ENCODE results near the gene FAM107B. TPM values are rescaled to one million over a fixed set of nuclear protein-coding genes. Genes with fewer than 3 reads are reported as not detected.
"Not testable (repeated sequence)": the region's sequence is repeated elsewhere in the genome, so short reads cannot be mapped to it uniquely, and the experiment has no call there.

FAM107B gene
- total RNA-seq, 2 experiments from 2014 or later = 188 to 200 TPM

- no peak for DNase-seq
- Mint-ChIP-seq H3K4me3 (no peak overlapping the region), H3K27me3 (no peaks in the 10 kb centered on the region), H3K27ac (no peak overlapping the region), H3K4me1 (peaks cover 8% of the 10 kb centered on the region), H3K9me3 (peaks cover 1% of the 10 kb centered on the region), H3K36me3 (no peaks in the 10 kb centered on the region)
- no peak for ATAC-seq (ENCODE audit: low read depth)
- POLR2A ChIA-PET = no interaction called here
Measured at GRCh38 chr10:14688606-14689005, 86.1 kb downstream of the FAM107B start.

- ATAC-seq (ENCODE audit: low read depth); H3K27me3 Mint-ChIP-seq; H3K9me3 Mint-ChIP-seq; H3K27ac Mint-ChIP-seq; H3K36me3 Mint-ChIP-seq; H3K4me1 Mint-ChIP-seq; POLR2A ChIA-PET; DNase-seq; H3K4me3 Mint-ChIP-seq: not testable (repeated sequence)
Measured at GRCh38 chr10:14688189-14688588, 86.5 kb downstream of the FAM107B start.

DNA sequence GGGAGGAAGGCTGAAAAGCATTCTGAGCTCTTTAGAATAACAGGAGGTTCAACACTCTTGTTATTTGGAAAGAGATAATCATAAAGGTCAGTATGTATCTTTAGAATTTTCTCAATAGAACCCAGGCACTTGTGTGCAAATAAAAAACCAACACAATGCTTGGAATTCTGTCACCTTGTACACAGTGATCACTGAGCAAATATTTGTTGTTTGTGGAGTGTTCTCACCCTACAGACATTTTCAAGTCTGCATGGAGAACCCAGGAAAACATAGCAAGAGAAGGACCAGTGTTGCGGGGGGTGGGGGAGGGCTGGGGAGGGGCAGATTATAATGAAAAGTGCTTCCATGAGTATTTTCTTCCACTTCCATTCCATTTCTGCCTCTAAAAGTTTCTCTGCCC, 87.4 kb downstream of the FAM107B start:
- ATAC-seq (ENCODE audit: low read depth) (no peak), DNase-seq (no peak)
- Mint-ChIP-seq H3K36me3 (no peaks in the 10 kb centered on the region), H3K4me3 (no peak overlapping the region), H3K9me3 (peaks cover 1% of the 10 kb centered on the region), H3K4me1 (peaks cover 8% of the 10 kb centered on the region), H3K27me3 (no peaks in the 10 kb centered on the region), H3K27ac (no peak overlapping the region)
- POLR2A ChIA-PET = no interaction called here

- H3K27ac Mint-ChIP-seq = no peak overlapping the region
- DNase-seq = no peak
- no peaks in the 10 kb centered on the region for H3K27me3 Mint-ChIP-seq
- no peak overlapping the region for H3K4me3 Mint-ChIP-seq
- H3K36me3 Mint-ChIP-seq = no peaks in the 10 kb centered on the region
- ATAC-seq (ENCODE audit: low read depth) = no peak
- H3K4me1 Mint-ChIP-seq = peaks cover 8% of the 10 kb centered on the region
- POLR2A ChIA-PET = no interaction called here
- H3K9me3 Mint-ChIP-seq = peaks cover 1% of the 10 kb centered on the region
Measured at GRCh38 chr10:14686356-14686755, 88.3 kb downstream of the FAM107B start.

- no peak for DNase-seq
- peaks cover 1% of the 10 kb centered on the region for H3K9me3 Mint-ChIP-seq
- no peak overlapping the region for H3K27ac Mint-ChIP-seq
- POLR2A ChIA-PET = interaction anchor here (0.5 kb wide), 1 partner anchor 1581 kb away, joined by 4 read pairs; no protein-coding TSS in a partner anchor
- no peaks in the 10 kb centered on the region for H3K36me3 Mint-ChIP-seq
- ATAC-seq (ENCODE audit: low read depth) = no peak
- H3K4me3 Mint-ChIP-seq = no peak overlapping the region
- no peaks in the 10 kb centered on the region for H3K27me3 Mint-ChIP-seq
- peaks cover 5% of the 10 kb centered on the region for H3K4me1 Mint-ChIP-seq
Measured at GRCh38 chr10:14684354-14684753, 90.3 kb downstream of the FAM107B start.

DNA sequence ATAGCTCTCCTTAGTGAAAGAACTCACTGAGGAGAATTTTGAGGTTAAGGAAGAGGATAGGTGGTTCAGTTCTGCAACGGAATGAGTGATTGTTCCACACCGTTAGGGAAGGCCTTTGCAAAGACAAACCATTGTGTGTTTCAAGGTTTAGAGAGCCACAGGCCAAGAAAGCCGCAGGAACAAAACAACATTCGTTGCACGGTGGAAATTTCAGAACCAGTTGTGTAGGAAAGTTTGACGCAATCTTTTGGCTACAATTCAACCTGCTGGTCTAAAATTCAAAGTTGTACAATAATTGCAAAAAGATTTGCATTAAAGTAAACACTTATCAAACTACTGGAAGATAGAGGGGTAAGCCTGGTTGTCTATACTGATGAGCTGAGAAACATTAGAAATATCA, 91.4 kb downstream of the FAM107B start:
- no peak overlapping the region for H3K27ac Mint-ChIP-seq
- no peak overlapping the region for H3K4me3 Mint-ChIP-seq
- ATAC-seq (ENCODE audit: low read depth) (no peak), DNase-seq (no peak)
- POLR2A ChIA-PET = no interaction called here
- H3K36me3 Mint-ChIP-seq = no peaks in the 10 kb centered on the region
- H3K4me1 Mint-ChIP-seq = peaks cover 1% of the 10 kb centered on the region
- H3K27me3 Mint-ChIP-seq = no peaks in the 10 kb centered on the region
- H3K9me3 Mint-ChIP-seq = peaks cover under 1% of the 10 kb centered on the region

- Mint-ChIP-seq H3K4me3 (no peak overlapping the region), H3K36me3 (no peaks in the 10 kb centered on the region), H3K4me1 (no peaks in the 10 kb centered on the region), H3K27ac (no peak overlapping the region), H3K9me3 (no peaks in the 10 kb centered on the region), H3K27me3 (no peaks in the 10 kb centered on the region)
- no peak for ATAC-seq (ENCODE audit: low read depth)
- POLR2A ChIA-PET = no interaction called here
- DNase-seq = no peak
Measured at GRCh38 chr10:14681802-14682201, 92.9 kb downstream of the FAM107B start.

- ATAC-seq (ENCODE audit: low read depth) (no peak), DNase-seq (no peak)
- no peak overlapping the region for H3K27ac Mint-ChIP-seq
- H3K36me3 Mint-ChIP-seq = no peaks in the 10 kb centered on the region
- no peaks in the 10 kb centered on the region for H3K27me3 Mint-ChIP-seq
- H3K4me3 Mint-ChIP-seq = no peak overlapping the region
- no peaks in the 10 kb centered on the region for H3K4me1 Mint-ChIP-seq
- no peaks in the 10 kb centered on the region for H3K9me3 Mint-ChIP-seq
- POLR2A ChIA-PET = no interaction called here
Measured at GRCh38 chr10:14681305-14681704, 93.4 kb downstream of the FAM107B start.

GRCh38 chr10:14678637-14679036, 96.1 kb downstream of the FAM107B start:
- POLR2A ChIA-PET = no interaction called here
- no peak overlapping the region for H3K4me3 Mint-ChIP-seq
- DNase-seq (no peak), ATAC-seq (ENCODE audit: low read depth) (no peak)
- no peaks in the 10 kb centered on the region for H3K4me1 Mint-ChIP-seq
- H3K36me3 Mint-ChIP-seq = no peaks in the 10 kb centered on the region
- H3K9me3 Mint-ChIP-seq = no peaks in the 10 kb centered on the region
- no peaks in the 10 kb centered on the region for H3K27me3 Mint-ChIP-seq
- H3K27ac Mint-ChIP-seq = no peak overlapping the region

DNA sequence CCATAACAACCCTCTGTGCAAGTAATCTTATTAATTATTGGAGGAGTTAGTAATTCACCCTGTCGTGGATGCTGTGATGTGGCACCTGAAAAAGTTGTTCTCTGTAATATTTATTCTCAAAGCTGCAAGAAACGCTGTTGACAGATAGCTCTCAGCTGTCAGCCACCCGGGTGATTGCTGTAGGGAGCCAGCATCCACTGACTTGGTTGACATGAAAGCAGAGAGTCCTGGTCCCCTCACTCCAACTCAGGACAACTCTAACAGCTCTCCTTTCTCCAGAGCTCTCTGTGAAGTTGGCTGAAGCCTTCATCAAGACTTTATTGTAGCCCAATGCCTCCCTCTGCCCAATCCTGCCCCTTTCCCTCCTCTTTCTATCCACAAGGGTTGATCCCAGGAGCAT, 98.0 kb downstream of the FAM107B start:
- no peaks in the 10 kb centered on the region for H3K9me3 Mint-ChIP-seq
- no peak for ATAC-seq (ENCODE audit: low read depth)
- POLR2A ChIA-PET = no interaction called here
- H3K4me1 Mint-ChIP-seq = no peaks in the 10 kb centered on the region
- no peaks in the 10 kb centered on the region for H3K36me3 Mint-ChIP-seq
- no peak overlapping the region for H3K27ac Mint-ChIP-seq
- no peak for DNase-seq
- H3K27me3 Mint-ChIP-seq = peaks cover 5% of the 10 kb centered on the region
- no peak overlapping the region for H3K4me3 Mint-ChIP-seq

GRCh38 chr10:14674376-14675050, 100.2 kb downstream of the FAM107B start:
- peaks cover 1% of the 10 kb centered on the region for H3K4me1 Mint-ChIP-seq

DNA sequence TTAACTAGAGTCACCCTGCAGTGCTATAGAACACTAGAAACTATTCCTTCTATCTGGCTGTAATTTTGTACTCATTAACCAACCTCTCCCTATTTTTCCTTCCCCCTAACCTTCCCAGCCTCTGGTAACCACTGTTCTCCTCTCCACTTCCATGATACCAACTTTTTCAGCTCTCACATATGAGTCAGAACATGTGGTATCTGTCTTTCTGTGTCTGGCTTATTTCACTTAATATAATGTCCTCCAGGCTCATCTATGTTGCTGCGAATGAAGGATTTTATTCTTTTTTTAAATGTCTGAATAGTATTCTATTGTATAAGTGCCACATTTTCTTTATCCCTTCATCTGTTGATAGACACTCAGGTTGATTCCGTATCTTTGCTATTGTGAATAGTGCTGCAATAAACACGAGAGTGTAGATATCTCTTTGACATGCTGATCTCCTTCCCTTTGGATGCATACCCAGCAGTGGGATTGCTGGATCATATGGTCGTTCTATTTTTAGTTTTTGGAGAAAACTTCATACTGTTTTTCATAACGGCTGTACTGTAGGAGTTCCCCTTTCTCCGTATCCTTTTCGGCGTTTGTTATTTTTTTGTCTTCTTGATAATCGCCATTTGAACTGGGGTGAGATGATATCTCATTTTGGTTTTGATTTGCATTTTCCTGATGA, 101.4 kb downstream of the FAM107B start:
- H3K4me1 Mint-ChIP-seq = peaks cover 7% of the 10 kb centered on the region
- DNase-seq = no peak
- H3K27me3 Mint-ChIP-seq = peaks cover 6% of the 10 kb centered on the region
- ATAC-seq (ENCODE audit: low read depth) = no peak
- peaks cover 2% of the 10 kb centered on the region for H3K36me3 Mint-ChIP-seq
- H3K27ac Mint-ChIP-seq = no peak overlapping the region
- POLR2A ChIA-PET = no interaction called here
- peaks cover 3% of the 10 kb centered on the region for H3K9me3 Mint-ChIP-seq
- no peak overlapping the region for H3K4me3 Mint-ChIP-seq

More at GRCh38 chr10:14674376-14675050, 100.2 kb downstream of the FAM107B start:
- H3K9me3 Mint-ChIP-seq = peaks cover 1% of the 10 kb centered on the region
- H3K36me3 Mint-ChIP-seq = peaks cover 1% of the 10 kb centered on the region
- POLR2A ChIA-PET = no interaction called here
- DNase-seq = no peak
- H3K4me3 Mint-ChIP-seq = no peak overlapping the region
- no peak overlapping the region for H3K27ac Mint-ChIP-seq
- H3K27me3 Mint-ChIP-seq = peaks cover 6% of the 10 kb centered on the region
- ATAC-seq (ENCODE audit: low read depth) = no peak

GRCh38 chr10:14671386-14671831, 103.3 kb downstream of the FAM107B start:
- peaks cover 9% of the 10 kb centered on the region for H3K4me1 Mint-ChIP-seq
- POLR2A ChIA-PET = no interaction called here
- no peak for ATAC-seq (ENCODE audit: low read depth)
- peaks cover 7% of the 10 kb centered on the region for H3K9me3 Mint-ChIP-seq
- DNase-seq = no peak
- no peak overlapping the region for H3K4me3 Mint-ChIP-seq
- H3K36me3 Mint-ChIP-seq = peaks cover 4% of the 10 kb centered on the region
- H3K27me3 Mint-ChIP-seq = peaks cover 6% of the 10 kb centered on the region
- H3K27ac Mint-ChIP-seq = no peak overlapping the region

- peaks cover 13% of the 10 kb centered on the region for H3K9me3 Mint-ChIP-seq
- H3K27me3 Mint-ChIP-seq = peaks cover 6% of the 10 kb centered on the region
- H3K4me1 Mint-ChIP-seq = peaks cover 9% of the 10 kb centered on the region
- POLR2A ChIA-PET = no interaction called here
- ATAC-seq (ENCODE audit: low read depth) (no peak), DNase-seq (no peak)
- H3K4me3 Mint-ChIP-seq = no peak overlapping the region
- H3K27ac Mint-ChIP-seq = no peak overlapping the region
- peaks cover 10% of the 10 kb centered on the region for H3K36me3 Mint-ChIP-seq
Measured at GRCh38 chr10:14670551-14671240, 104.0 kb downstream of the FAM107B start.
